Hepatocyte (in vitro differentiated cells): ENCODE results near the gene STK32C.

ENCODE experiments used
- CTCF ChIP-seq: fragments of 200-600 bp; sonication (generic); IDR thresholded peaks from 2 replicates; pipeline ENCODE4 v1.5.1; 2016; ENCODE audit warnings: antibody characterized with exemption, mild to moderate bottlenecking; ENCODE audit not compliant: poor library complexity
- EZH2 ChIP-seq: fragments of 200-600 bp; sonication (generic); IDR thresholded peaks from 2 replicates; pipeline ENCODE4 v1.6.1; 2016; ENCODE audit warnings: antibody characterized with exemption, mild to moderate bottlenecking, borderline replicate concordance
- EZH2phosphoT487 ChIP-seq: fragments of 200-600 bp; sonication (generic); IDR thresholded peaks from one replicate; pipeline ENCODE4 v1.6.1; 2018; ENCODE audit warnings: antibody characterized with exemption, mild to moderate bottlenecking, low read depth, moderate library complexity; ENCODE audit not compliant: unreplicated experiment, severe bottlenecking

- TF ChIP-seq CTCF (no peak), EZH2 (no peak), EZH2phosphoT487 (no peak)
Measured at GRCh38 chr10:132326925-132327324, 19.2 kb upstream of the STK32C start.
